Mesenchymal stem cell (in vitro differentiated cells and primary cell): Measurements from ENCODE around the gene SYS1.

Experiments used
- DNase-seq: peaks from one replicate; pipeline ENCODE4 v3.0.0-alpha.2; 2013
- H2AFZ ChIP-seq: one replicate; pipeline ENCODE4 v1.6.1; 2013; ENCODE audit warnings: low read depth, mild to moderate bottlenecking, control low read depth, inconsistent platforms, low read length, moderate library complexity
- H2AK5ac ChIP-seq: 2 replicates; pipeline ENCODE4 v1.6.1; 2013; ENCODE audit warnings: low read length, moderate library complexity, mild to moderate bottlenecking, inconsistent platforms; ENCODE audit not compliant: severe bottlenecking
- H2BK120ac ChIP-seq: one replicate; pipeline ENCODE4 v1.6.1; 2013; ENCODE audit warnings: low read depth, mild to moderate bottlenecking, inconsistent platforms, low read length, moderate library complexity
- H2BK12ac ChIP-seq, 2 experiments: one replicate each; pipeline ENCODE4 v1.6.1; 2013; ENCODE audit warnings: inconsistent platforms in 2 of 2, low read length in 2 of 2, mild to moderate bottlenecking in 2 of 2, moderate library complexity in 2 of 2, control low read depth in 1 of 2
- H2BK15ac ChIP-seq: one replicate; pipeline ENCODE4 v1.6.1; 2013; ENCODE audit warnings: mild to moderate bottlenecking, low read depth, inconsistent platforms; ENCODE audit not compliant: poor library complexity, severe bottlenecking
- H2BK5ac ChIP-seq: 2 replicates; pipeline ENCODE4 v1.6.1; 2013; ENCODE audit warnings: low read depth, mild to moderate bottlenecking, low read length, control low read depth, inconsistent platforms; ENCODE audit not compliant: poor library complexity, severe bottlenecking
- H3K14ac ChIP-seq, 2 experiments: one replicate each; pipeline ENCODE4 v1.6.1; 2013; ENCODE audit warnings: inconsistent platforms in 2 of 2, low read length in 2 of 2, control low read depth in 1 of 2, mild to moderate bottlenecking in 1 of 2, moderate library complexity in 1 of 2
- H3K18ac ChIP-seq, 2 experiments: one replicate each; pipeline ENCODE4 v1.6.1; 2013; ENCODE audit warnings: inconsistent platforms in 2 of 2, low read length in 2 of 2, control low read depth in 1 of 2, low read depth in 1 of 2, mild to moderate bottlenecking in 1 of 2
- H3K23ac ChIP-seq, 2 experiments: one replicate each; pipeline ENCODE4 v1.6.1; 2013; ENCODE audit warnings: inconsistent platforms in 2 of 2, low read length in 2 of 2, mild to moderate bottlenecking in 2 of 2, moderate library complexity in 2 of 2, control low read depth in 1 of 2
- H3K27ac ChIP-seq: 2 replicates; pipeline ENCODE4 v1.5.1; 2013; ENCODE audit warnings: mild to moderate bottlenecking, moderate library complexity, low read length, control low read depth, inconsistent platforms; ENCODE audit not compliant: poor library complexity, severe bottlenecking
- H3K27me3 ChIP-seq, 2 experiments: 2 replicates each; pipeline versions ENCODE4 v1.6.1 to v1.7.0; 2013; ENCODE audit warnings: low read length in 2 of 2, mild to moderate bottlenecking in 2 of 2, moderate library complexity in 2 of 2, control low read depth in 1 of 2, inconsistent platforms in 1 of 2; ENCODE audit not compliant: control insufficient read depth in 1 of 2, insufficient read depth in 1 of 2
- H3K36me3 ChIP-seq, 2 experiments: 2 replicates each; pipeline versions ENCODE4 v1.6.1 to v1.7.0; 2013; ENCODE audit warnings: low read length in 2 of 2, control low read depth in 1 of 2, inconsistent platforms in 1 of 2, low read depth in 1 of 2, mild to moderate bottlenecking in 1 of 2; ENCODE audit not compliant: insufficient read depth in 2 of 2, control insufficient read depth in 1 of 2
- H3K4ac ChIP-seq, 2 experiments: one replicate each; pipeline ENCODE4 v1.6.1; 2013; ENCODE audit warnings: inconsistent platforms in 2 of 2, low read length in 2 of 2, mild to moderate bottlenecking in 2 of 2, moderate library complexity in 2 of 2, control low read depth in 1 of 2, low read depth in 1 of 2
- H3K4me1 ChIP-seq: 2 replicates; pipeline ENCODE4 v1.6.1; 2013; ENCODE audit warnings: low read depth, low read length, control low read depth; ENCODE audit not compliant: control insufficient read depth, insufficient read depth
- H3K4me2 ChIP-seq: 2 replicates; pipeline ENCODE4 v1.6.1; 2013; ENCODE audit warnings: low read length, mild to moderate bottlenecking, inconsistent platforms; ENCODE audit not compliant: poor library complexity, severe bottlenecking
- H3K4me3 ChIP-seq, 2 experiments: 2 replicates each; pipeline versions ENCODE4 v1.5.1 to v1.7.0; 2013; ENCODE audit warnings: low read length in 2 of 2, mild to moderate bottlenecking in 2 of 2, control low read depth in 1 of 2, low read depth in 1 of 2; ENCODE audit not compliant: insufficient read depth in 1 of 2
- H3K79me1 ChIP-seq: replicated peaks from 2 replicates; pipeline ENCODE4 v1.6.1; 2013; ENCODE audit warnings: mild to moderate bottlenecking, control low read depth, low read length, inconsistent platforms; ENCODE audit not compliant: poor library complexity, severe bottlenecking
- H3K9ac ChIP-seq: 2 replicates; pipeline ENCODE4 v1.7.0; 2013; ENCODE audit warnings: mild to moderate bottlenecking, low read length, moderate library complexity
- H3K9me3 ChIP-seq: 2 replicates; pipeline ENCODE4 v1.7.0; 2013; ENCODE audit warnings: mild to moderate bottlenecking, low read length; ENCODE audit not compliant: control insufficient read depth
- H4K8ac ChIP-seq: one replicate; pipeline ENCODE4 v1.6.1; 2013; ENCODE audit warnings: inconsistent platforms, mild to moderate bottlenecking, low read length, moderate library complexity
- H4K91ac ChIP-seq: one replicate; pipeline ENCODE4 v1.6.1; 2013; ENCODE audit warnings: mild to moderate bottlenecking, low read length, inconsistent platforms
- WGBS: methylation state at CpG from one replicate; pipeline ENCODE4 v1.1.7; 2013; ENCODE audit warnings: mixed read lengths; 5-methylcytosine and 5-hydroxymethylcytosine counted together

The SYS1 gene

GRCh38 chr20:45337367-45338120 is 25.4 kb upstream of the SYS1 start:
- Histone ChIP-seq H2BK15ac (no peak overlapping the region), H3K4me1 (peaks cover 56% of the 10 kb centered on the region), H2AK5ac (peak overlapping the region; percentile 100), H3K27ac (peak overlapping the region; percentile 97), H2AFZ (no peak overlapping the region), H3K14ac (no peak overlapping the region), H2BK120ac (peak overlapping the region; percentile 73), H4K8ac (peak overlapping the region; percentile 2), H3K9me3 (no peaks in the 10 kb centered on the region), H3K4ac (peak overlapping the region in 1 of 2 experiments; percentile 40), H2BK5ac (peak overlapping the region; percentile 98), H3K27me3 (no peaks in the 10 kb centered on the region), H4K91ac (peak overlapping the region; percentile 23), H3K18ac (peak overlapping the region; percentile 72 to 86), H3K4me2 (no peak overlapping the region), H3K79me1 (peaks cover 6% of the 10 kb centered on the region), H3K9ac (peak overlapping the region; percentile 74), H3K23ac (no peak overlapping the region), H3K36me3 (peaks cover 40 to 44% of the 10 kb centered on the region in 2 experiments), H3K4me3 (no peak overlapping the region), H2BK12ac (peak overlapping the region; percentile 68 to 82)
- WGBS, result 12% methylated on average over 15 of the region's 15 CpGs
- DNase-seq, result peak; percentile 89

GRCh38 chr20:45338121-45339030 is 24.6 kb upstream of the SYS1 start:
- peak overlapping the region; percentile 84 for H4K91ac ChIP-seq
- H3K14ac ChIP-seq, result peak overlapping the region; percentile 9 to 44
- H3K23ac ChIP-seq, result no peak overlapping the region
- peak overlapping the region; percentile 72 to 91 for H3K18ac ChIP-seq
- H3K9ac ChIP-seq, result peak overlapping the region; percentile 74
- no peak overlapping the region for H3K4me2 ChIP-seq
- DNase-seq, result peak; percentile 59
- H4K8ac ChIP-seq, result peak overlapping the region; percentile 46
- peak overlapping the region; percentile 82 to 96 for H2BK12ac ChIP-seq
- H2AK5ac ChIP-seq, result peak overlapping the region; percentile 100
- H2AFZ ChIP-seq, result no peak overlapping the region
- H2BK15ac ChIP-seq, result peak overlapping the region; percentile 56
- H3K79me1 ChIP-seq, result no peaks in the 10 kb centered on the region
- peaks cover 34 to 36% of the 10 kb centered on the region in 2 experiments for H3K36me3 ChIP-seq
- peaks cover 63% of the 10 kb centered on the region for H3K4me1 ChIP-seq
- no peak overlapping the region for H3K4me3 ChIP-seq
- H3K27me3 ChIP-seq, result no peaks in the 10 kb centered on the region
- H3K9me3 ChIP-seq, result no peaks in the 10 kb centered on the region
- peak overlapping the region; percentile 98 for H2BK5ac ChIP-seq
- peak overlapping the region; percentile 71 for H2BK120ac ChIP-seq
- 82% methylated on average over 10 of the region's 11 CpGs for WGBS
- peak overlapping the region; percentile 40 to 49 for H3K4ac ChIP-seq
- H3K27ac ChIP-seq, result peak overlapping the region; percentile 97

- Histone ChIP-seq H3K79me1 (no peaks in the 10 kb centered on the region), H3K27me3 (no peaks in the 10 kb centered on the region), H2AFZ (no peak overlapping the region), H2AK5ac (peak overlapping the region; percentile 100), H2BK120ac (peak overlapping the region; percentile 71), H2BK15ac (peak overlapping the region; percentile 73), H3K4me2 (no peak overlapping the region), H3K9ac (no peak overlapping the region), H3K36me3 (peaks cover 34 to 35% of the 10 kb centered on the region in 2 experiments), H3K4me3 (no peak overlapping the region), H3K14ac (peak overlapping the region; percentile 9 to 44), H3K27ac (peak overlapping the region; percentile 97), H3K4me1 (peaks cover 69% of the 10 kb centered on the region), H2BK12ac (peak overlapping the region; percentile 80 to 96), H2BK5ac (peak overlapping the region; percentile 98), H3K4ac (peak overlapping the region; percentile 54 to 79), H3K9me3 (no peaks in the 10 kb centered on the region), H3K18ac (peak overlapping the region; percentile 64 to 91), H4K91ac (peak overlapping the region; percentile 48), H4K8ac (peak overlapping the region; percentile 46), H3K23ac (no peak overlapping the region)
- no peak for DNase-seq
- WGBS, result 84% methylated on average over 6 of the region's 6 CpGs
Measured at GRCh38 chr20:45339084-45339483, 23.9 kb upstream of the SYS1 start.

- Histone ChIP-seq H3K4me1 (peaks cover 75% of the 10 kb centered on the region), H2AFZ (no peak overlapping the region), H2BK12ac (peak overlapping the region in 1 of 2 experiments; percentile 18), H3K4me2 (no peak overlapping the region), H3K36me3 (peaks cover 31 to 34% of the 10 kb centered on the region in 2 experiments), H3K4me3 (no peak overlapping the region), H2BK120ac (no peak overlapping the region), H2BK15ac (no peak overlapping the region), H3K23ac (no peak overlapping the region), H3K9ac (no peak overlapping the region), H3K27me3 (no peaks in the 10 kb centered on the region), H3K27ac (no peak overlapping the region), H3K18ac (peak overlapping the region in 1 of 2 experiments; percentile 63), H4K91ac (no peak overlapping the region), H4K8ac (no peak overlapping the region), H3K79me1 (no peaks in the 10 kb centered on the region), H3K14ac (no peak overlapping the region), H3K4ac (no peak overlapping the region), H2BK5ac (no peak overlapping the region), H2AK5ac (peak overlapping the region; percentile 72), H3K9me3 (no peaks in the 10 kb centered on the region)
- WGBS, result 100% methylated on average over 2 of the region's 2 CpGs
- DNase-seq, result no peak
Measured at GRCh38 chr20:45339799-45340198, 23.2 kb upstream of the SYS1 start.
